Sciatic nerve (tissue), 2 donors: ENCODE data around the gene ZNF600. TPM values are rescaled to one million over a fixed set of nuclear protein-coding genes. Genes with fewer than 3 reads are reported as not detected.
A peak's percentile ranks its signal among the peaks of the same experiment; 100 is the strongest.
"Not testable (repeated sequence)": the region's sequence is repeated elsewhere in the genome, so short reads cannot be mapped to it uniquely, and the experiment has no call there.

Experiments used
- ATAC-seq: fragments of 200-7000 bp; cut with Tn5 transposase; one replicate; pipeline ENCODE4 v1.9.1; 2020; ENCODE audit warnings: mild to moderate bottlenecking, moderate library complexity
- DNase-seq: peaks from one replicate; pipeline ENCODE4 v3.0.0-alpha.2; 2020; ENCODE audit warnings: low spot score
- intact Hi-C: fragments of 100-400 bp; cut with DNase I; formaldehyde crosslinking; loops from one replicate; pipeline ENCODE4 v1.14.2; 2022
- total RNA-seq: library from RNA; stranded (reverse); fragmentation: NEBNext Ultra II Directional; extraction: Animal tissue kit (Norgen Biotek cat#: 25700); gene quantifications from one replicate; pipeline ENCODE4 v1.2.1, GENCODE V29; 2021
- donor health status: DM: no; HTN: no; CAD: no.
- donor health status: DM: no; HTN: no; CAD: no.

ZNF600 gene
- total RNA-seq, 1 donor from 2014 or later: 12.3 TPM

GRCh38 chr19:52745919-52746318 is 40.7 kb downstream of the ZNF600 start:
- intact Hi-C loops, DNase-seq, ATAC-seq: not testable (repeated sequence)

- DNase-seq (no peak), ATAC-seq (no peak)
- intact Hi-C loops: no loop called here
These were observed 43.5 kb downstream of the ZNF600 start for GRCh38 chr19:52743091-52743490.

GRCh38 chr19:52742516-52742915 is 44.1 kb downstream of the ZNF600 start:
- ATAC-seq: no peak
- intact Hi-C loops: no loop called here
- no peak for DNase-seq

GRCh38 chr19:52741951-52742485 is 44.6 kb downstream of the ZNF600 start:
- intact Hi-C loops: no loop called here
- DNase-seq (no peak), ATAC-seq (no peak)

DNA sequence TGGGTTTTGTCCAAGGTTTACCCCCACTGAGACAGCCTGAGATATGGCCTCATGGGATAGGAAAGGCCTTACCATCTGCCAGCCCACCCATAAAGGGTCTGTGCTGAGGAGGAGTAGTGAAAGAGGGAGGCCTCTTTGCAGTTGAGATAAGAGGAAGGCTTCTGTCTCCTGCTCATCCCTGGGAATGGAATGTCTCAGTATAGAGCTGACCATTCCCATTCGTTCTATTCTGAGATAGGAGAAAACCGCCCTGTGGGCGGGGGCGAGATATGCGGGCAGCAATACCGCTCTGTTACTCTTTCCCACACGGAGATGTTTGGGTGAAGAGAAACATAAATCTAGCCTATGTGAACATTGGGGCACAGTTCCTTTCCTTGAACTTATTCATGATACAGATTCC is 45.2 kb downstream of the ZNF600 start:
- DNase-seq, ATAC-seq, intact Hi-C loops: not testable (repeated sequence)

GRCh38 chr19:52739576-52739975 is 47.0 kb downstream of the ZNF600 start:
- intact Hi-C loops: no loop called here
- DNase-seq: no peak
- ATAC-seq: no peak

DNA sequence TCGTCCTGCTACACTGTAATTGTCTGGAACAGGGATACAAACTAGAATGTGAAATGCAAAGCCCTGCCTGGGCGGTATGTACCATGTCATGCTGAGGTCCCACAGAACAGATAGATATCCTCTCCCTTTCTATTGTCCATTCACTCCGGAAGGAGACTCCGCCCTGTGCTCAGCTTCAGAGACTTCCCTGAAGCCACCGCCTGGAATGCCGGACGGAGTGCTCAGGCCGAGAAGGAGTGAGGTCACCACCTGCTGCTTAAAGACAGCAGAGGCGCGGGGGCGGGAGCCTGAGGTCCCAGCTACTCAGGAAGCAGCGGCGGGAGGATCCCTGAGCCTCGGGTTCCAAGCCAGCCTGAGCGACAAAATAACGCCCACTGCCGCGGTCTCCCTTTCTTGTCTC is 50.9 kb downstream of the ZNF600 start:
- ATAC-seq (peak; percentile 67), DNase-seq (peak; percentile 80)
- intact Hi-C loops: no loop called here

- ATAC-seq (peak; percentile 100), DNase-seq (peak; percentile 99)
- intact Hi-C loops: no loop called here
These were observed 51.5 kb downstream of the ZNF600 start, which contains the start of gene ZNF611 for GRCh38 chr19:52734893-52735661. TSS of gene ZNF611 (minus strand) at chr19:52735044. CDS start at chr19:52715894, 19,150 bp downstream.

DNA sequence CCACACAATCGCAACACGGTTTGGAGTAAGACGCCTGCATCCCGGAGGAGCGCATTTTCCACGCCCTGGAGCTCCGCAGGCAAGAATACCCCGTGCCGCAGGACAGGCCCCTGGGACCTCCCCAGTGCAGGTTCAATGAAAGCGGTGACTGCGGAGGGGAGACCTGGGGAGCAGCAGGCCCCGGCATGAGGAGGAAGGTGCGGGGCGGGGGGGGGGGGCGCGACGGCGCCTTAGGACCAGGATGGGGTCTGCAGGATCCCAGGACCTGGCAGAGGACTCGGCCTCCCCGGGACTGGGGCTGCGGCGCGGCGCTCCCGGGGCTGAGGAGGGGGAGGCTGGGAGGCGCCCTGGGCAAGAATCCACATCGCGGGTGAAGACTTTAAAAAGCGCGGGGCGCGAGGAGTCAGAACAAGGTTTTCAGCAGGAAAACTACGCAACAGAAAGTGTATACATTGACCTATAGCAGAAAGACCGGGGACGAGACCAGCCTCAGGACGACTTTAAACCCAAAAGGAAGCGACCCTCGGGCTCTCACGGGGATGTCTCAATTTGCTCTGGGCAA is 52.2 kb downstream of the ZNF600 start:
- DNase-seq: peak; percentile 61
- intact Hi-C loops: no loop called here
- peak; percentile 50 for ATAC-seq

- DNase-seq, intact Hi-C loops, ATAC-seq: not testable (repeated sequence)
These were observed 60.5 kb downstream of the ZNF600 start for GRCh38 chr19:52726051-52726450.

- ATAC-seq (no peak), DNase-seq (no peak)
- intact Hi-C loops: no loop called here
These were observed 61.0 kb downstream of the ZNF600 start for GRCh38 chr19:52725528-52725961.

GRCh38 chr19:52724701-52725514 is 61.7 kb downstream of the ZNF600 start:
- no peak for DNase-seq
- intact Hi-C loops: no loop called here
- ATAC-seq: no peak

GRCh38 chr19:52723907-52724598 is 62.5 kb downstream of the ZNF600 start:
- ATAC-seq, DNase-seq, intact Hi-C loops: not testable (repeated sequence)

DNA sequence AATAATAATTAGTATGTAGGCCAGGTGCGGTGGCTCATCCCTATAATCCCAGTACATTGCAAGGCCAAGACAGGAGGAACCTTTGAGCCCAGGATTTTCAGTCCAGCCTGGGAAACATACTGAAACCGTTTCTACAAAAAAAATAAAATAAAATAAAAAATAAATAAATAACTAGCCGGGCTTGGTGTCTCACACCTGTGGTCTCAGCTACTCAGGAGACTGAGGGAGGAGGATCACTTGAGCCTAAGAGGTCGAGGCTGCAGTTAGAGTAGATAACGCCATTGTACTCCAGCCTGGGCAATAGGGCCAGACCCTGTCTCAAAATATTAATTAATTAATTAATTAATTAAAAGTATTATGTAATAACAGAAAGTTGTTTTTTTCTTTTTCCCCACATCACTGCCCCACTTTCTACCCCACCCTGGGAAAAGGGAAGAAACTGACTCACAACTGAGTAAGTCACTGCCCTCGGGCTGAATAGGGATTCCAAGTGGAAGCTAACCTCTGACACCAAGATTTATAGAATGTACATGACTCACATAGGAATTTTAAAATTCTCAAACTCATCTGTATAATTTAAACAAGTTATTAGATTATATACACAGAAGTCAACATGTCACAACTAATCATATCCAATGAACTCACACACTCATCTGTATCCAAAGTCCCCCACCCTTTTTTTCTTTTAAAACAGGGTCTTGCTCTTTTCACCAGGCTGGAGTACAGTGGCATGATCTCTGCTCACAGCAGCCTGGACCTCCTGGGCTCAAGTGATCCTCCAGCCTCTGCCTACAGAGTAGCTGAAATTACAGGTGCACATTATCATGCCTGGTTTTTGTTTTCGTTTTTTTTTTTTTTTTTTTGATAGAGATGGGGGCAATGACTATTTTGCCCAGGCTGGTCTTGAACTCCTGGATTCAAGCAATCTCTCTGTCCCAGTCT is 64.3 kb downstream of the ZNF600 start:
- no peak for DNase-seq
- ATAC-seq: no peak
- intact Hi-C loops: no loop called here

DNA sequence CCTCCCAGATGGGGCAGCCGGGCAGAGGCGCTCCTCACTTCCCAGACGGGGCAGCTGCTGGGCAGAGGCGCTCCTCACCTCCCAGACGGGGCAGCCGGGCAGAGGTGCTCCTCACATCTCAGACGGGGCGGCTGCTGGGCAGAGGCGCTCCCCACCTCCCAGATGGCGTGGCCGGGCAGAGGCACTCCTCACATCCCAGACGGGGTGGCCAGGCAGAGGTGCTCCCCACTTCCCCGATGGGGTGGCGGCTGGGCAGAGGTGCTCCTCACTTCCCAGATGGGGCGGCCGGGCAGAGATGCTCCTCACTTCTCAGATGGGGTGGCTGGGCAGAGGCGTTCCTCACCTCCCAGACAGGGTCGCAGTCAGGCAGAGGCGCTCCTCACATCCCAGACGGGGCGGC is 66.0 kb downstream of the ZNF600 start:
- ATAC-seq, intact Hi-C loops, DNase-seq: not testable (repeated sequence)

DNA sequence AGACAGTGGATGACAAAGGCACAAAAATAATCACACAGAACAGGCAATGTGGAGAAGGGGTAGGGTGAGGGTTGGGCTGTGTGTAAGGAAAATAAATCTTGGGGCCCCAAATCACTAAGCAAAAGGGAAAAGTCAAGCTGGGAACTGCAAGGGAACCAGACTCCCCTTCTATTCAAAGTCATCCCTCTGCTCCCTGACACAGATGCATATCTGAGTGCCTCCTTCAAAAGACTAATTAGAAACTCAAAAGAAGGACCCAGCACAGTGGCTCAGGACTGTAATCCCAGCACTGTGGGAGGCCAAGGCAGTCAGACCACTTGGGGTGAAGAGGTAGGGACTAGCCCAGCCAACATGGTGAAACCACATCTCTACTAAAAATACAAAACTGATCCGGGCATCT is 70.1 kb downstream of the ZNF600 start:
- no peak for ATAC-seq
- intact Hi-C loops: no loop called here
- no peak for DNase-seq

GRCh38 chr19:52715902-52716301 is 70.7 kb downstream of the ZNF600 start:
- ATAC-seq, DNase-seq, intact Hi-C loops: not testable (repeated sequence)

GRCh38 chr19:52715330-52715729 is 71.3 kb downstream of the ZNF600 start:
- DNase-seq, ATAC-seq, intact Hi-C loops: not testable (repeated sequence)
